NCI-H774 (cell line): ENCODE results near the gene SLC29A3.
"Not testable (repeated sequence)": the region's sequence is repeated elsewhere in the genome, so short reads cannot be mapped to it uniquely, and the experiment has no call there.

ENCODE experiments used
- DNase-seq: peaks from one replicate; lab custom pipeline; 2025; lab: John Stamatoyannopoulos, UW

SLC29A3 gene

DNA sequence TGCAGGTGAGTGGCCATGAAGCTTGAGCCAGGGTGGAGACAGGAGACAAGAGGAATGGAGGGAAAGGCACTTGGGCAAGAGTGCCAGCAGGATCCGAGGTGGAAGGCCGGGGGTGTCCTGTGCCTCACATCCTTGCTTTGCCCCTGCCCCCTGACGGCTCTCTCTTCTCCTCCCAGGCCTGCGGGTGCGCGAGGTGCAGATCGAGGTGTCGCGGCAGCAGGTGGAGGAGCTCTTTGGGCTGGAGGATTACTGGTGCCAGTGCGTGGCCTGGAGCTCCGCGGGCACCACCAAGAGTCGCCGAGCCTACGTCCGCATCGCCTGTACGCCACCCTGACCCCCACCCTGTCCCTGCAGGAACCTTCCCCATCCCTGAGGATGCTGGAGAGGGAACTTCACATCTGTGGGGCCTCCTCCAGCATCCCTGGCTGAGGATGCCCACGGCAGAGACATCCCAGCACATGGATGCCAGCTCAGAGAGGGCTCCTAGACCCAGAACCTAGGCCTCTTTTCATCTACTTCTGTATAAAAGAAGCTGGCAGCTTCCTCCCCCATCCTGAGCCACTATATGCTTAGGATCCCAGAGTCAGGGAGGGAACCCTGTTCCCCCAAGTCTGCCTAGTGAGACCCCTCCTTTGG is 34.4 kb upstream of the SLC29A3 start:
- no peak for DNase-seq

DNA sequence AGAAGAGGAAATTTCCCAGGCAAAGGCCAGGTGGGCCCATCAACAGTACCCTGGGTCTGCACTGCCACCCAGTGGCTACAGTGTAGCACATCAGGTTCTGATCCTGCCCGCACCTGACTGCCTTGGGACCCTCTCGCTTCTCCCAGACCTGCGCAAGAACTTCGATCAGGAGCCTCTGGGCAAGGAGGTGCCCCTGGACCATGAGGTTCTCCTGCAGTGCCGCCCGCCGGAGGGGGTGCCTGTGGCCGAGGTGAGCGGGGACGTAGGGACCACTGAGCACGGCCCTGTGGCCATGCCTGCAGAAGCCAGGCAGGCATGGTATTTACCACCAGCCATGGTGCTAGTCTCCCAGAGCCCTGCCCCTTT is 33.9 kb upstream of the SLC29A3 start:
- no peak for DNase-seq

DNA sequence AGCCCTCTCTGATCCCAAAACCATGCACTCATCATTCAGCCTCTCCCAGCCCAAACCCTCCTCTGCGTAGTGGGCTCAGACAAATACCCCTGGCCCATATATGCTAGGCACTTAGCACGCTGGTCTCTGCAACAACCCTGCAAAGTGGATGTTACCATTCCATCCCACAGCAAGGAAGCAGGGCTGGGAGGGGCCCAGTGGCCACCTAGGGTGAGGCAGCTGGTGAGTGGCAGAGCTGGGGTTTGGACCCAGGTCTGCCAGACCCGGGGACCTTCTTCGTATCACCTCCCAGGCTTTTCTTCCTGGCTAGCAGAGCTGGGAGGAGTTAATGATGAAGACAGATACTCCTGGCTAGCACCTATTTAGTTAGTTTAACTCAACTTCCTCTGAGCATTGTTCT is 33.1 kb upstream of the SLC29A3 start:
- DNase-seq, result no peak

DNA sequence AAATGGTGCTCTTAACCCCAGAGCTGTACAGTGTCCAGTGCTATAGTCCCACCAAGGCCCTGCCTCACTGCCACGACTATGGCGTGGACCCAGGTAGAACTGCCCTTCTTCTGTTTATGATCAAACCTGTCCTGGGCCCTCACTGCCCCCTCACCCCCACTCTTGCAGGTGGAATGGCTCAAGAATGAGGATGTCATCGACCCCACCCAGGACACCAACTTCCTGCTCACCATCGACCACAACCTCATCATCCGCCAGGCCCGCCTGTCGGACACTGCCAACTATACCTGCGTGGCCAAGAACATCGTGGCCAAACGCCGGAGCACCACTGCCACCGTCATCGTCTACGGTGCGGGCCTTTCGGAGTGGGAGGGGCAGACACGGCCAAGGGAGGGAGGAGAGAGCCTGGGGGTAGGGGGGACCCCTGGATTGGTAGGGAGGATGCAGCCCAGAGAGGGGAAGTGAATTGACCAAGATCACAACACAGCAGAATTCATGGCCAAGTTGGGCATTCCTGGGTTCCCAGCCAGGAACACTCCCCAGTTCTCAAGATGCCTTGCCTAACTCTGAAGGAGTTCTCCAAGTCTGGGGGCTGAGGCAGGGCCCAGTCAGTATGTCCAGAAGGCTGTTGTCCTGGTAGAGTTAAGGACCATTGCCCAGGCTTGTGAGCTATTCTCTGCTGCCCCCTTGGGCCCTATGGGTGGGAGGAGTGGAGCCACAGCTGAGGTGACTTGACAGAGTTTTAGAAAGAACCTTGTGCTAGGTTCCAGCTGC is 32.4 kb upstream of the SLC29A3 start:
- DNase-seq, result no peak

DNA sequence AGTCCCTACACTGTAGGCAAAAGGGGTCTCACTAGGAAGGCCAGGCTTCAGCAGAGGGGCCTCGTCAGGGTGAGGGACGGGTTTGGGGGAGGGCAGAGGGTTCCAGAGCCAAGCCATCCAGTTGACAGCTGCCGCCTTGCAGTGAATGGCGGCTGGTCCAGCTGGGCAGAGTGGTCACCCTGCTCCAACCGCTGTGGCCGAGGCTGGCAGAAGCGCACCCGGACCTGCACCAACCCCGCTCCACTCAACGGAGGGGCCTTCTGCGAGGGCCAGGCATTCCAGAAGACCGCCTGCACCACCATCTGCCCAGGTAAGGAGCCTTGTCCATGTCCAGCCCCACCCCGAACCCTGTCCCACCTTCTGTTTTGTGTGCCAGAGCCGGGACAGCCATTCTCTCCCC is 31.6 kb upstream of the SLC29A3 start:
- no peak for DNase-seq

DNA sequence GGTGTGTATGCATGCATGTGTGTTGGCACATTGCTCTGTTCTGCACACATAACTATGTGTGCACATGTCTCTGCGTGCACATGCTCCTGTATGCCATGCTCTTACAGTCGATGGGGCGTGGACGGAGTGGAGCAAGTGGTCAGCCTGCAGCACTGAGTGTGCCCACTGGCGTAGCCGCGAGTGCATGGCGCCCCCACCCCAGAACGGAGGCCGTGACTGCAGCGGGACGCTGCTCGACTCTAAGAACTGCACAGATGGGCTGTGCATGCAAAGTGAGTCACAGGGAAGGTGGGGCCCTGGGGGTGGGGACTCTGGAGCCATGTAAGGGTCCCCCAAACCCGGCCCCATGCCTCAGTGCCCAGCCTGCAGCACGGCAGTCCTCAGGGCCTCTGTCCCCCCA is 30.6 kb upstream of the SLC29A3 start:
- DNase-seq, result no peak

DNA sequence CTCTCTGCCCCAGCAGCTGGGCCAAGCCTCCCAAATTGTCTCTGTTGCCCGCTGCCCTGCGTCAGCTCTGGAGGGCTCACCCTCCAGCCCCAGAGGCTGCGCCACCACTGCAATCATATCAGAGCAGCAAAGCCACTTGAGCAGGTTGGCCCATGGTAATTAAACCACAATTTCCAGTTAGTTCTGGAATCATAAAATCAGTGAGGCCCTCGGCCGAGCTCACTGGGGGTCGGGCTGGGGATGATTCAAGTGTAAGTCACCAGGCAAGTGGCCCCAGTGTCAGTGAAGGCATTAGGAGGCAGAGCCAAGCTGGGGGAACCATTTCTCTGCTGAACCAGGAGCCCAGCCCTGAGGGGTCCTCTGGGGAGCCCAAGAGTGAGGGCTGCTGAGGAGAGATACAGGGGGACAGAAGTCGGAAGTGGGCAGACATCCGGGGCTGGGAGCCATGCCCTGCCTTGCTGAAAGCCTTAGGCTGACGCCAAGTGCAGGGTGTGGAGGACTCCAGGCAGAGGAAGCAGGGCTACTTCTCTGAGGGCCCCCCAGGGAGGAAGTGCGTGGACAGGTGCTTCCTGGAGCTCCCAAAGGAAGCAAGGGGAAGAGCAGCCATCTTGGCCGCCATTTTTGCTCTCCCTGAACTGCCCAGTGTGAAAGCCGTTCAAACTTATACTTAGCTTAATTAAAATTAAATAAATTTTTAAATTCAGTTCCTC is 29.5 kb upstream of the SLC29A3 start:
- no peak for DNase-seq

DNA sequence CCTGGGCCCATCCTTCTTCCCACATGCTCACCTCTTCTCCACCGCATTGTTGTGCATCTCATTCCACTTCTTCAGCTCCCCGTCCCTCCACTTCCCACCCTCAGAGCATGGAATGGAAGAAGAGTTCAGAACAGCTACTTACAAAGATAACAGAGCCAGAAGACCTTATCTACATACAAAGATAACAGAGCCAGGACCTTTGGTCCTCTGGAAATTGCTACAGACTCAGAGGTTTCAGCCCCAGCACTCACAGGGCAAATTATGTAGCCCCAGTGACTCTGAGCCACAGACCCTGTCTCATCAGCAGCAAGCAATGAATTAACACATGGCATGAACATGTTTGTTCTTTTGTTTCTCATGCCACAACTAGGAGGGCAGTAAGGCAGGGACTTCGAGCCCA is 28.7 kb upstream of the SLC29A3 start:
- DNase-seq, result no peak

DNA sequence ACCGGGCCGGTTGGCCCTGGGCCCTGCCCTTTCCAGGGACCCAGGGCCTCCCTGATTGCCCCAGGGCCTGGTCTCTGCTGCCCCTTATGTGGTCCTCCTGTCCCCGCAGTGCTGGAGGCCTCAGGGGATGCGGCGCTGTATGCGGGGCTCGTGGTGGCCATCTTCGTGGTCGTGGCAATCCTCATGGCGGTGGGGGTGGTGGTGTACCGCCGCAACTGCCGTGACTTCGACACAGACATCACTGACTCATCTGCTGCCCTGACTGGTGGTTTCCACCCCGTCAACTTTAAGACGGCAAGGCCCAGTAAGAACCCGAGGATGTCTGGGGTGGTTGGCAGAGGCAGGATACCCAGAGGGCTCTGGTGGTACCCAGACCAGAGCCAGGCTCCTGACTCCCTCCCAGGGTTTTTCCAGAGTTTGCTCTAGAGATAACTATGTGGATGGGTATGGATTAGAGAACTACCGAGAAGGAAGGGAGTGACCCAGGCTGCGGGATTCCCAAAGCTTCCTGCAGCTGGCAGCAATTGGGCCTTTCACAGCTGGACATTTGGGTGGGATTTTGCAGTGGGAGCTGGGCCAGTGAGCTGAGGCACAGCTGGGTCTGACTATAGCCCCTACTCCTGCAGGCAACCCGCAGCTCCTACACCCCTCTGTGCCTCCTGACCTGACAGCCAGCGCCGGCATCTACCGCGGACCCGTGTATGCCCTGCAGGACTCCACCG is 28.1 kb upstream of the SLC29A3 start:
- no peak for DNase-seq

DNA sequence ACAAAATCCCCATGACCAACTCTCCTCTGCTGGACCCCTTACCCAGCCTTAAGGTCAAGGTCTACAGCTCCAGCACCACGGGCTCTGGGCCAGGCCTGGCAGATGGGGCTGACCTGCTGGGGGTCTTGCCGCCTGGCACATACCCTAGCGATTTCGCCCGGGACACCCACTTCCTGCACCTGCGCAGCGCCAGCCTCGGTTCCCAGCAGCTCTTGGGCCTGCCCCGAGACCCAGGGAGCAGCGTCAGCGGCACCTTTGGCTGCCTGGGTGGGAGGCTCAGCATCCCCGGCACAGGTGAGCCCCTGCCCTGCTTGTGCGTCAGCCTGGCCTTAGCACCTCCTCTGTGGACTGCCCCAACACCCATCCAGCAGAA is 27.5 kb upstream of the SLC29A3 start:
- DNase-seq, result no peak

DNA sequence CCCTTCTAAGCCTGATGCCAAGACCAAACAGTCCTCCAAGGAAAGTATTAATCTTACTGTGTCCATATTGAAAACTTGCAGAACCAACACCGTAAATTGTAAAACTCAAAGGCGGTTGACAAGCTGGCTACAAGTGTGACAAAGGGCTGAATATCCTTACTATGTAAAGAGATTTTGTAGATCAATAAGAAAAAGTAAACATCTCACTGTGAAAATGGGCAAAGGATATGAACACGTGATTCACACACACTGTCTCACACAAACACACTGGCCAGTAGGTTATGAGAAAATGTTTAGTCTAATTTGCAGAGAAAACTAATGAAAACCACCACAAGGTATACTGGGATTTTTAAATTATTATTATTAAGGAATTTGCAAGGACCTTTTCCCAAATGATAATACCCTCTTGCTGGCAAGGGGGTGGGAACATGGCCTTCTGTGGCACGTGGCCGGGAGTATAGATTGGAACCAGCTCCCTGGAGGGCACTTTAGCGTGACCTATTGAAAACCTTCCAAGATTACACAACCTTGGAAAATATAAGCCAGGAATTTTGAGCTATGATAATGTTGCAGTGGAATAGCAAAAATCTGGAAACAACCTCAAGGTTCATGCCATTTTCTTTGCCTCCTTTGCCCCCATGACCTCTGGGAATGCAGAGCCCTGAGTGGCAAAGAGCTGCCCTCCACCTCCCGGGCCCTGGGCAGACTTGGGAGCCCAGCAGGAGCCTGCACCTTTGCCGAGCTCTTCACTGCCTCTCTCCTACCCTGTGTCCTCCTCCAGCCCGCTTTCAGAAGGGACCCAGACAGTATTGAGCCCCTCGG is 26.2 kb upstream of the SLC29A3 start:
- no peak for DNase-seq

DNA sequence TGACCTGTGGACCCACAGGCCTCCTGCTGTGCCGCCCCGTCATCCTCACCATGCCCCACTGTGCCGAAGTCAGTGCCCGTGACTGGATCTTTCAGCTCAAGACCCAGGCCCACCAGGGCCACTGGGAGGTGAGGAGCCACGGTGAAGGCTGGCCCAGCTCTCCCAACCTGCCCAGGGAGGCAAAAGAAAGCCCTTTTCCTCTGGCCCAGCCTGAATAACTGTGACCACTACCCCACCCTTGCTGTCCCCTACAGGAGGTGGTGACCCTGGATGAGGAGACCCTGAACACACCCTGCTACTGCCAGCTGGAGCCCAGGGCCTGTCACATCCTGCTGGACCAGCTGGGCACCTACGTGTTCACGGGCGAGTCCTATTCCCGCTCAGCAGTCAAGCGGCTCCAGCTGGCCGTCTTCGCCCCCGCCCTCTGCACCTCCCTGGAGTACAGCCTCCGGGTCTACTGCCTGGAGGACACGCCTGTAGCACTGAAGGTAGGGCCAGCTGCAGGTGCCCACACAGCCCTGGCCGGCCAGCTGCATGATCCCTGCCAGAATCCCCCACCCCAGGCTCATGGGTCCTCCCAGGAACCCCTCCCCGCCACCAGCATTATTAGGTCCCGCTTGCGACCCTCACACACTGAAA is 25.5 kb upstream of the SLC29A3 start:
- DNase-seq, result no peak

DNA sequence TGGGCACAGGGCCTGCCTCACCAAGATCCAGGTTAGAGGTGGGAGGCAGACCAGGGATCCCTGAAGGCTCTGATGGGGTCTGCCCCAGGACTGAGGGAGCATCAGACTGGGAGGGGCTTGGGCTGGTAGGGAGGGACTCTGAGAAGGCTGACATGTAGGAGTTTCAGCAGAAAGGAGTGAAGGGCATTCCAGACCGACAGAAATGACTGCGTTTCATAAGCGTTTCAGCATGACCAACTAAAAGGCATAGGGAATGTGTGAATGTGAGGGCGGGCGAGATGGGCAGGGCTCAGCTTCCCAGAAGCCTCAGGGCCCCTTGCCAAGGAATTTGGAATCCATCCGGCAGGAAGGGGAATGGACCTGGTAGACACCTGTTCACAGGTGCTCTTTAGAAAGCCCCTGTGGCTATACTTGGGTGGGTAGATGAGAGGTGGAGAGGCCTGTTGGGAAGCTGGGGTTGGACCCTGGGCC is 24.9 kb upstream of the SLC29A3 start:
- no peak for DNase-seq

DNA sequence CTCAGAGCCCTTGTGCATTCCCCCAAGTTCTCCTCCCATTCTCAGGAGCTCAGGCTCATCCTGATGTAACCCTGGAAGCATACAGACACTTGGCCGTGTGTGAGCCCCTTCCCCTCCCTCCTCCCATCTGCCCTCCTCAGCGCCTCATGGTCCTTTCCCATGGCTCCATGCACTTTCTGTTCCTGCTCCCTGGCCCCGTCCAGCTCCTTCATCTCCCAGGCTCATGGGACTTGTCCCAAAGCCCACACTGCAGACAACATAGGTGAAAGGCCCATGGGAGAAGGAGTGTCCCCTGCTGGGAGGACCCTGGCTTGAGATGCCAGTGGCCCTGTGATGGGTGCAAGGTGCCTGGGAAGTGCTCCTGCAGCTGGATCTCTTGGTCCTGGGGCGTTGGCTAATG is 24.2 kb upstream of the SLC29A3 start:
- no peak for DNase-seq

DNA sequence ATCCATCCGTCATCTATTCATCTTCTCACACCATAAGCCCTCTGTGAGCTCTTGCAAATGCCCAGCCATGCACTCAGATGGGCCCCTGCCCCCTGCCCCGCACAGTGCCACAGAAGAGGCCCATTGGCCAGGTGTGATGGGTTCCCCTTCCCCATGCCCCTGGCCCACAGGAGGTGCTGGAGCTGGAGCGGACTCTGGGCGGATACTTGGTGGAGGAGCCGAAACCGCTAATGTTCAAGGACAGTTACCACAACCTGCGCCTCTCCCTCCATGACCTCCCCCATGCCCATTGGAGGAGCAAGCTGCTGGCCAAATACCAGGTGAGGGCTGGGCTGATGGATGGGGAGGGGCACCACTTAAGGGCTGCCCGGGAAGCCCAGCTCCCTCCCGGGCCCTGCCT is 23.4 kb upstream of the SLC29A3 start:
- no peak for DNase-seq

DNA sequence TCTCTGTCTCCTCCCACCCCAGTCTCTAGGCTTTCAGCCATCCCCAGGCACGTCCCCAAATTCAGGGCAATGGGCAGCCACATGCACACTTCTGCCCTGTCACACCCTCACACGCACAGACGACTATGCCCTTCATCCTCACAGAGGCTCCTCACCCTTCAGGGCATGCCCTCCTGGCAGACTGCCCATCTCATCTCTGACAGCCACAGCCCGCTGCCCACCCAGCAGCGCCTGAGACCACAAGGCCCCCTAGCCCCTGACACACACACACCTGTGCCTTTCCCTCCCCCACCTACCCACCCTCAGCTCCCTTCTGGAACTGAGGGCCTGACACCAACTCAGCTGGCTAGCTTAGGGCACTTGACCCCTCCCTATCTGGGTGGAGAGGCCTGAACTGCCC is 23.0 kb upstream of the SLC29A3 start:
- DNase-seq, result no peak

DNA sequence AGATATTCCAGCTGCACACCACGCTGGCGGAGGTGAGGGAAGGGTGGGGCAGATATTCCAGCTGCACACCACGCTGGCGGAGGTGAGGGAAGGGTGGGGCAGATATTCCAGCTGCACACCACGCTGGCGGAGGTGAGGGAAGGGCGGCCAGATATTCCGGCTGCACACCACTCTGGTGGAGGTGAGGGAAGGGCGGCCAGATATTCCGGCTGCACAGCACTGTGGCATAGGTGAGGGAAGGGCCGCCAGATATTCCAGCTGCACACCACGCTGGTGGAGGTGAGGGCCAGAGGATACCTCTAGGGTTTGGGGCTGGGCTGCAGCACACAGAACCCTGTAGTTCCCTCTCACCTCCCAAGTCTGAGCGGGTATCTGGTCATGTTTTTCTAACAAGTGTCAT is 22.2 kb upstream of the SLC29A3 start:
- DNase-seq, result not testable (repeated sequence)

DNA sequence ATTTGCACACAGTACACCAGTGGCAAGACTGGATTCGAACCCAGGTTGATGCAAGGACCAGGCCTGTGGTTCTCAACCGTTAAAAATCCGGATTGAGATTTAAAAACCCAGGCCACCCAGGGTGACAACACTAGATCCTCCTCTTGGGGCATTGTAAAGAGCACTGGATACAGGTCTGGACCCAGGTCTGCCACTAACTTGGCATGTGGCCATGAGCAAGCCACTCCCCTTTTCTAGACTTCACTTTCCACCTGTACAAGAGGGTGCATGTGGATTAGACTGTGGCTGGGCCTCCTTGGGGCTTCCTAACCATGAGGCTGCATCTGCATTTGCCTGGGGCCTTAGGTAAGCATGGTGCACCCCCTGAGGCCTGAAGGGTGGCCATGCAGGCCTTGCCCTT is 21.7 kb upstream of the SLC29A3 start:
- DNase-seq, result no peak

DNA sequence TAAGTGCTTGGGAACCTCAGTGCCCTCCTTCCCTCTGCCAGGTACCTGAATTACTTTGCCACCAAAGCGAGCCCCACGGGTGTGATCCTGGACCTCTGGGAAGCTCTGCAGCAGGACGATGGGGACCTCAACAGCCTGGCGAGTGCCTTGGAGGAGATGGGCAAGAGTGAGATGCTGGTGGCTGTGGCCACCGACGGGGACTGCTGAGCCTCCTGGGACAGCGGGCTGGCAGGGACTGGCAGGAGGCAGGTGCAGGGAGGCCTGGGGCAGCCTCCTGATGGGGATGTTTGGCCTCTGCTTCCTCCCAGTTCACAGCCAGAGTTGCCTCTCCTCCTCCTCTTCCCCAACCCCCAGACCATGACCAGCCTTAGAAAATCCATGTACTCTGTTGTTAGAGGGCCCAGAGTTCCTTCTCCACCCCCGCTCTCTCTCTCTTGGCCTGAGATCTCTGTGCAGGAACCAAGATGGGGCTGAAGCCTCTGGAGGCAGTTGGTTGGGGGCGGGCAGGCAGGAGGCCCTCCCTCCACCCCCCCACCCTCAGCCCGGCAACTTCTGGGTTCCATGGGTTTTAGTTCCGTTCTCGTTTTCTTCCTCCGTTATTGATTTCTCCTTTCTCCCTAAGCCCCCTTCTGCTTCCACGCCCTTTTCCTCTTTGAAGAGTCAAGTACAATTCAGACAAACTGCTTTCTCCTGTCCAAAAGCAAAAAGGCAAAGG is 19.8 kb upstream of the SLC29A3 start:
- DNase-seq, result no peak

DNA sequence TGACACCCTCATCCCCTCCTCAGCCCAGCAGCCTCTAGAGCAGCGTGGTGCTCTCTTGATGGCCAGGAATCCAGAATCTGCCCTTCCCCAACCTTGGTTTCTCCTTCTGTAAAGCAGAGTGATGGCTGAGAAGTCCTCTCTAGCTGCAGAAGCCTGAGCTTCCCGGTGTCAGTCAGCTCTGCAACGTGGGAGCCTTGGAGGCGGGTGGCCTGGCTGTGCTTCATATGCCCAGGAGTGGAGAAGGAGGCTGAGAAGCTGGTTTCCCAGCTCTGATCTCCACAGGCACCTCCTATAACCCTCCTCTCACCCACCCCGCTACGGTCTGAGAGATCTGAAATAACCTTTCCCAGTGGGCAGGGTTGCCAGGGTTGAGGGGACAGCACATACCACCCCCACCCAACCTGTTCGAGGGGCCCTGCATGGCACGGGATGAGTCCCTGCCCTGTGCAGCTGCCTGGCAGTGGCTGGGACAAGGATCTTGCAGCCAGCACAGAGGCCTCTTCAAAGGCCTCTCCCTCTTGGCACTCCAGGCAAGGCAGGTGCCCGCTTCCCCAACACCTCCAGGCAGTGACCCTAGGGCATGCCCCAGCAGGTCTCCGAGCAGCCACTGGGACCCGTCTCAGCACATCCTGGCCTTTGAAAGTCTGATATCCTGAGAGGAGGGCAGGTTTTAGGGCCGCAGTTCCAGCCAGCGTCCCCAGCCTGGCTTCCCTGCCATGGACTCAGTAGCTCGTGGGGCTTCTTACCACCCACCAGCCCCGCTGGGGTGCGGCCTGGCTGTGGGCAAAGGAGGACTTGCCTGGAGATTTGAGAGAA is 18.3 kb upstream of the SLC29A3 start:
- DNase-seq, result no peak
